Body of pancreas (tissue), 4 donors: ENCODE results near the gene PKM. TPM values are rescaled to one million over a fixed set of nuclear protein-coding genes. Genes with fewer than 3 reads are reported as not detected.

Source experiments
- ATAC-seq: fragments of 150-250 bp; one replicate; pipeline ENCODE4 v1.9.1; 2016
- DNase-seq, 4 donors: peaks; one replicate each; pipeline ENCODE4 v3.0.0-alpha.2; 2019
- H3K27ac ChIP-seq, 4 donors: fragments of 200-600 bp; sonication (generic); 1 replicate in 3 of 4; 2 replicates in 1 of 4; pipeline versions ENCODE4 v1.5.1 to v1.6.1; 2016 to 2019; ENCODE audit warnings: mild to moderate bottlenecking in 1 of 4, mixed read lengths in 1 of 4, moderate library complexity in 1 of 4
- H3K27me3 ChIP-seq, 2 donors: fragments of 200-600 bp; sonication (generic); one replicate each; pipeline ENCODE4 v1.6.0; 2016; ENCODE audit warnings: mild to moderate bottlenecking in 1 of 2
- H3K36me3 ChIP-seq, 2 donors: fragments of 200-600 bp; sonication (generic); replicated peaks in 1 of 2; 2 replicates each; pipeline ENCODE4 v1.5.1; 2016; ENCODE audit warnings: low read depth in 2 of 2; ENCODE audit not compliant: insufficient read depth in 1 of 2
- H3K4me1 ChIP-seq: fragments of 200-600 bp; sonication (generic); one replicate; pipeline ENCODE4 v1.6.0; 2016
- H3K4me3 ChIP-seq, 2 donors: fragments of 200-600 bp; sonication (generic); 1 replicate in 1 of 2; 2 replicates in 1 of 2; pipeline ENCODE4 v1.5.1; 2016 to 2019
- H3K9me3 ChIP-seq, 3 donors: fragments of 200-600 bp; sonication (generic); 1 replicate in 2 of 3; 2 replicates in 1 of 3; pipeline ENCODE4 v1.5.1; 2016
- POLR2A ChIP-seq, 3 donors: fragments of 450-650 bp; IDR thresholded peaks; one replicate each; pipeline ENCODE4 v1.6.1; 2016; ENCODE audit warnings: antibody characterized with exemption in 3 of 3, mild to moderate bottlenecking in 2 of 3
- WGBS, 2 donors: methylation state at CpG; one replicate each; pipeline ENCODE4 v1.1.5; 2017; 5-methylcytosine and 5-hydroxymethylcytosine counted together
- intact Hi-C: fragments of 100-400 bp; cut with DNase I; formaldehyde crosslinking; loops from one replicate; pipeline ENCODE4 v1.15.1; 2023
- total RNA-seq, 2 donors: library from RNA; depleted of rRNA; stranded (reverse); fragments of >200 nt; gene quantifications; one replicate each; pipeline ENCODE4 v1.1.0, GENCODE V29; 2016
- TF ChIP-seq, protein P1 (sequence below), 7 experiments: fragments of 450-650 bp in 4 of 7; fragments of 200-600 bp in 3 of 7; sonication (generic) in 3 of 7; IDR thresholded peaks; one replicate each; pipeline ENCODE4 v1.5.1; 2016 to 2019; ENCODE audit warnings: antibody characterized with exemption in 7 of 7

The PKM gene
- total RNA-seq, 2 donors from 2014 or later: 96.9 to 105 TPM

DNA sequence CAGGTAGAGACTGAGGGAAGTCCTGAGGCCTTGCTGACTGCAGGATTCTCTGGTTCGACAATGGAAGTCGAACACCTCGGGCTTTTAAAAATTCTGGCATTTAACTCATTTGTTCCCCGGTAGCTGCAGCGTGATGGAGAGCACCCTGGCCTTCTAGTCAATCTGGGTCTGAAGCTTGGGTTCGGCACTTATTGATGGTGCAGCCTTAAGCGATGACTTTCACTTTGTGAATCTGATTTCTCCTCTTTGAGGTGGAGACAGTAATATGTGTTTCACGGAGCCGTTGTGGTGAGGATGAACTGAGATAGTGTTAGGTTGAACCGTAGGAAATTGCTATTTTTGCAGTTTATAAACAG, 42.0 kb upstream of the PKM start:
- Histone ChIP-seq H3K9me3 (no peaks in the 10 kb centered on the region), H3K36me3 (no peaks in the 10 kb centered on the region), H3K27me3 (no peaks in the 10 kb centered on the region), H3K4me1 (peaks cover 22% of the 10 kb centered on the region), H3K4me3 (peak overlapping the region in 1 of 2 donors; percentile 15), H3K27ac (peak overlapping the region in 3 of 4 donors; percentile 69 to 87 (median 76))
- TF ChIP-seq, protein P1, sequence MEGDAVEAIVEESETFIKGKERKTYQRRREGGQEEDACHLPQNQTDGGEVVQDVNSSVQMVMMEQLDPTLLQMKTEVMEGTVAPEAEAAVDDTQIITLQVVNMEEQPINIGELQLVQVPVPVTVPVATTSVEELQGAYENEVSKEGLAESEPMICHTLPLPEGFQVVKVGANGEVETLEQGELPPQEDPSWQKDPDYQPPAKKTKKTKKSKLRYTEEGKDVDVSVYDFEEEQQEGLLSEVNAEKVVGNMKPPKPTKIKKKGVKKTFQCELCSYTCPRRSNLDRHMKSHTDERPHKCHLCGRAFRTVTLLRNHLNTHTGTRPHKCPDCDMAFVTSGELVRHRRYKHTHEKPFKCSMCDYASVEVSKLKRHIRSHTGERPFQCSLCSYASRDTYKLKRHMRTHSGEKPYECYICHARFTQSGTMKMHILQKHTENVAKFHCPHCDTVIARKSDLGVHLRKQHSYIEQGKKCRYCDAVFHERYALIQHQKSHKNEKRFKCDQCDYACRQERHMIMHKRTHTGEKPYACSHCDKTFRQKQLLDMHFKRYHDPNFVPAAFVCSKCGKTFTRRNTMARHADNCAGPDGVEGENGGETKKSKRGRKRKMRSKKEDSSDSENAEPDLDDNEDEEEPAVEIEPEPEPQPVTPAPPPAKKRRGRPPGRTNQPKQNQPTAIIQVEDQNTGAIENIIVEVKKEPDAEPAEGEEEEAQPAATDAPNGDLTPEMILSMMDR (IDR thresholded peaks at IDR 0.05): no peak
- TF ChIP-seq POLR2A (IDR thresholded peaks at IDR 0.05): no peak
- DNase-seq: no peak
- 34 to 38% methylated on average over 9 to 10 of the region's 10 CpGs for WGBS, 2 donors
- intact Hi-C loops: no loop called here
- no peak for ATAC-seq

DNA sequence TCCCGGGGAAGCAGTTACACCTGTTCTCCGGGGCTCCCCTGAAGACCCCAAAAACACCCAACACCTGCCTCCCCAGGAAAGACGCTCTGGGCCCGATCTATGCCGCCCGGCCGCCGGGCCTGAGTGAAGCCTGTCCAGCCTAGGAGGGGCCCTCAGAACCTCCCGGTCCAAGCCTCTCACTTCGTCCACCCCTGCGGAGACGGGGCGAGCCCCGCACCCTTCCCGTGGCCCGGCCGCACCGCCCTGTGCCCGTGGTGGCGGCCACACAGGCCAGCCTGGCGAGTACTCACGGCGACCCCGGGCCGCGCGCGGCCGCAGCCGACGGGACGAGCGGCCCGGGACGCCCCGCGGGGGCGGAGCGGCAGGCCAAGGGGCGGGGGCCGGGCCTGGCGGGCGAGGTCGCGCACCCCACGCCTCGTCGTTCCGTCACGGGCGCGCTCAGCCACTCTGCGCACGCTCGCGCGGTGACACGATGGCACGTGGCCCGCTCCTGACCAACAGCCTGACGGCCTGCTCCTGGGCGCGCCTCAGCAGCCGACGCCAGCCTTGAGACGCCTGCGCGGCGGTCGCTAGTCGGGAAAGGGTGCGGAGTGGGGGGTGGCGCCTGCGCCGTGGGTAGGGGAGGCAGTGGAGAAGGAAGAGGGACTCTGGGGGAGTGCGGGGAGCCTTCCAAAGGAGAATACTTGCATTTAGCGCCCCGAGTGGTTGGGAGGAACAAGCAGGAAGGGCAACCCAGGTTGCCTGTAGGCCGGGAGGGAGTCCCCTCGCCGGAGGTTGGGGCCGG, 41.4 kb upstream of the PKM start, which contains the start of gene PARP6:
TSS of gene PARP6 (minus strand) at position 342 of the 784 bp plus-strand sequence. CDS start 5,077 bp downstream, outside the sequence.
- Histone ChIP-seq H3K4me3 (peak within 1 kb of the TSS; percentile 63 to 69), H3K9me3 (no peaks in the 10 kb centered on the region), H3K4me1 (peaks cover 22% of the 10 kb centered on the region), H3K27ac (peak within 1 kb of the TSS; percentile 76 to 87 (median 82)), H3K27me3 (no peaks in the 10 kb centered on the region), H3K36me3 (peaks cover 0 to 3% of the 10 kb centered on the region in 2 donors)
- TF ChIP-seq POLR2A (IDR thresholded peaks at IDR 0.05): peak; percentile 31 to 63 (median 53)
- TF ChIP-seq, protein P1 (IDR thresholded peaks at IDR 0.05): peak; percentile 53 to 96 (median 80)
- ATAC-seq (peak; percentile 98), DNase-seq (peak; percentile 99)
- intact Hi-C loops: no loop called here
- 0 to 1% methylated on average over 10 to 59 of the region's 82 CpGs for WGBS, 2 donors

GRCh38 chr15:72271895-72272212, 40.9 kb upstream of the PKM start:
- Histone ChIP-seq H3K36me3 (peaks cover 0 to 5% of the 10 kb centered on the region in 2 donors), H3K27ac (peak overlapping the region; percentile 76 to 87 (median 82)), H3K27me3 (no peaks in the 10 kb centered on the region), H3K9me3 (no peaks in the 10 kb centered on the region), H3K4me1 (peaks cover 22% of the 10 kb centered on the region), H3K4me3 (peak overlapping the region; percentile 63 to 69)
- 1 to 8% methylated on average over 2 to 13 of the region's 13 CpGs for WGBS, 2 donors
- intact Hi-C loops: no loop called here
- ATAC-seq (no peak), DNase-seq (peak in 1 of 4 donors; percentile 16)
- TF ChIP-seq, protein P1 (IDR thresholded peaks at IDR 0.05): no peak
- TF ChIP-seq POLR2A (IDR thresholded peaks at IDR 0.05): no peak

GRCh38 chr15:72271221-72271620, 40.2 kb upstream of the PKM start:
- Histone ChIP-seq H3K4me1 (peaks cover 22% of the 10 kb centered on the region), H3K27me3 (no peaks in the 10 kb centered on the region), H3K36me3 (peaks cover 1 to 10% of the 10 kb centered on the region in 2 donors), H3K9me3 (no peaks in the 10 kb centered on the region), H3K27ac (no peak overlapping the region), H3K4me3 (no peak overlapping the region)
- no peak for DNase-seq
- no peak for ATAC-seq
- intact Hi-C loops: no loop called here
- TF ChIP-seq, protein P1 (IDR thresholded peaks at IDR 0.05): no peak
- TF ChIP-seq POLR2A (IDR thresholded peaks at IDR 0.05): no peak
- WGBS, 2 donors: 72 to 73% methylated on average over 4 of the region's 4 CpGs
